ENCODE results near the gene TMEM245.

GRCh38 chr9:109145051-109145450 lies 25.3 kb upstream of the TMEM245 start:
- TF ChIP-seq CTCF (IDR thresholded peaks at IDR 0.05 in 2 of 3, conservative IDR thresholded peaks at IDR 0.05 in 1 of 3; ENCODE audit: control insufficient read depth in 2 of 3, extremely low read depth in 1 of 3, insufficient read depth in 1 of 3, low read depth in 3 of 3, low read length in 3 of 3) (no peak), EP300 (IDR thresholded peaks at IDR 0.05; ENCODE audit: borderline replicate concordance in 1 of 2, control insufficient read depth in 1 of 2, low read depth in 2 of 2, low read length in 2 of 2) (no peak), MXI1 (IDR thresholded peaks at IDR 0.05; ENCODE audit: low read depth, low read length) (no peak), JUNB (IDR thresholded peaks at IDR 0.05) (no peak), BACH1 (IDR thresholded peaks at IDR 0.05; ENCODE audit: borderline replicate concordance) (no peak)
